Activated T-cell treated with anti-CD3 and anti-CD28 coated beads, Interleukin-2, amount 50 U/mL, for 72 hours (primary cell): ENCODE data around the gene SNX30. TPM values are rescaled to one million over a fixed set of nuclear protein-coding genes. Genes with fewer than 3 reads are reported as not detected.

ENCODE experiments used
- ATAC-seq, 2 donors: fragments of 150-1000 bp; cut with Tn5 transposase; replicated peaks in 1 of 2; 2 replicates each; pipeline ENCODE4 v1.10.0; 2021; ENCODE audit warnings: moderate library complexity in 2 of 2, mild to moderate bottlenecking in 1 of 2
- DNase-seq, 2 donors: peaks; one replicate each; pipeline ENCODE4 v3.0.0; 2021 to 2022; ENCODE audit warnings: mixed read lengths in 1 of 2
- H3K27ac Mint-ChIP-seq: one replicate; pipeline ENCODE4 v1.8.0; 2022; ENCODE audit warnings: mild to moderate bottlenecking, moderate library complexity, mixed read lengths
- H3K27me3 Mint-ChIP-seq: one replicate; pipeline ENCODE4 v1.8.0; 2022; ENCODE audit warnings: low read depth, mixed read lengths
- H3K36me3 Mint-ChIP-seq, 2 donors: one replicate each; pipeline ENCODE4 v1.8.0; 2022; ENCODE audit warnings: mixed read lengths in 2 of 2, mild to moderate bottlenecking in 1 of 2; ENCODE audit not compliant: insufficient read depth in 2 of 2
- H3K4me1 Mint-ChIP-seq: one replicate; pipeline ENCODE4 v1.8.0; 2022; ENCODE audit warnings: low read depth, mixed read lengths
- H3K4me3 Mint-ChIP-seq, 2 donors: one replicate each; pipeline ENCODE4 v1.8.0; 2022; ENCODE audit warnings: mild to moderate bottlenecking in 2 of 2, mixed read lengths in 2 of 2, moderate library complexity in 2 of 2
- H3K9me3 Mint-ChIP-seq, 2 donors: one replicate each; pipeline ENCODE4 v1.8.0; 2022; ENCODE audit warnings: mixed read lengths in 2 of 2
- total RNA-seq, 2 donors: library from RNA; stranded (reverse); gene quantifications; one replicate each; pipeline ENCODE4 v1.2.3, GENCODE V29; 2022

The SNX30 gene
- total RNA-seq, 2 donors from 2014 or later = 5.1 to 5.4 TPM

DNA sequence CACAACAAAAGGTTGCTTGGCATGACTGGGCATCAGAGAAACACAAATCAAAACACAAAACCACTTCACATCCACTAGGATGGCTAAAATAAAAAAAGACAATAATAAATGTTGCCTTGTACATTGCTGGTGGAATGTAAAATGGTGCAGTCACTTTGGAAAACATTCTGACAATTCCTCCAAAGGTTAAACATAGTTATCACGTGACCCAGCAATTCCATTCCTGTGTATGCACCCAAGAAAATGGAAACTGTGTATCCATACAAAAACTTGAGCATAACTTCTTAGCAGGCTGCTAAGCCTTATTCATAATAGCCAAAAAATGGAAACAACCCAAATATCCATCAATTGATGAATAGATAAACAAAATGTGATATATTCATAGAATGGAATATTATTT, 150.3 kb downstream of the SNX30 start:
- H3K27me3 Mint-ChIP-seq = peaks cover 47% of the 10 kb centered on the region
- ATAC-seq (no peak), DNase-seq (no peak)
- no peak overlapping the region for H3K4me3 Mint-ChIP-seq
- H3K9me3 Mint-ChIP-seq = peaks cover 1% of the 10 kb centered on the region in 2 donors
- no peaks in the 10 kb centered on the region for H3K4me1 Mint-ChIP-seq
- H3K36me3 Mint-ChIP-seq = no peaks in the 10 kb centered on the region
- H3K27ac Mint-ChIP-seq = no peak overlapping the region

DNA sequence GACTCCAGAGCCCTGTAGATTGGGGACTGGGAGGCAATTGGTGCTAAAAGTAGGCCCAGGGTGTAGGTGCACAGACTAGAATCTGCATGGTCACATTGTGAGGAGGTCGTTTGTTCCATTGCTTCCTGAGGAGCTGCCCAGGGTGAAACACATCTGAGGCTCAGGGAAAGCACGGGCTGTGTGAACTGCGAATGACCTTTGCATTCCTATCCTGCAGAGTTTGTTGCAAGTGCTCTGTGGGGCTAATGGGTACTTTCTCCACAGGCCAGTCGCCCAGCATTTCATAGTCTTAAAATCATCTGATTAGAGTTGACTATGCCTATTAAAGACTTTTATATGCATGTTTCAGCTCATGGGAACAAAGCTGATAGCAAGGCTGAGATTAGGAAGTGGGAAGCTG, 154.5 kb downstream of the SNX30 start:
- no peaks in the 10 kb centered on the region for H3K36me3 Mint-ChIP-seq
- no peak overlapping the region for H3K4me3 Mint-ChIP-seq
- DNase-seq = no peak
- peaks cover 45% of the 10 kb centered on the region for H3K27me3 Mint-ChIP-seq
- ATAC-seq = no peak
- no peak overlapping the region for H3K27ac Mint-ChIP-seq
- H3K4me1 Mint-ChIP-seq = no peaks in the 10 kb centered on the region
- H3K9me3 Mint-ChIP-seq = no peaks in the 10 kb centered on the region

GRCh38 chr9:112911736-112912135, 161.2 kb downstream of the SNX30 start:
- Mint-ChIP-seq H3K36me3 (no peaks in the 10 kb centered on the region), H3K9me3 (no peaks in the 10 kb centered on the region), H3K27ac (no peak overlapping the region), H3K4me1 (no peaks in the 10 kb centered on the region), H3K4me3 (no peak overlapping the region), H3K27me3 (peaks cover 40% of the 10 kb centered on the region)
- DNase-seq = no peak
- no peak for ATAC-seq

DNA sequence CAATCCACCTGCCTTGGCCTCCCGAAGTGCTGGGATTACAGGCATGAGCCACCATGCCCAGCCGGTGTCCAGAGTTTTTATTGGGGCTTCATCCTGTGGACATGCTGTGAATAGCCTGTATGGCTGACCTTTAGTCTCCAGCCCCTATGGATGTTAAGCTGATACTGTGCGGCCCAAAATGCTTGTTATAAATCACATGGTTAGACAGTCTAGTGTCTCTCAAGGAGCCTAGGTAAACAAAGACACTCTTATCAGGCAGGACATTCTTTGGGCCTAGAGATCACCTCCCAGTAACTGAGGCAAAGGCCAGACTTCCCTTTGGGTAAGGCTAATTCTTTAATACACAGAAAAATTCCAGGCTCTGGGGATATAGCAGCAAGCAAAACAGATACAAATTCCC, 162.1 kb downstream of the SNX30 start:
- no peak for ATAC-seq
- Mint-ChIP-seq H3K27me3 (peaks cover 39% of the 10 kb centered on the region), H3K4me1 (no peaks in the 10 kb centered on the region), H3K27ac (no peak overlapping the region), H3K9me3 (no peaks in the 10 kb centered on the region), H3K36me3 (no peaks in the 10 kb centered on the region), H3K4me3 (no peak overlapping the region)
- no peak for DNase-seq

DNA sequence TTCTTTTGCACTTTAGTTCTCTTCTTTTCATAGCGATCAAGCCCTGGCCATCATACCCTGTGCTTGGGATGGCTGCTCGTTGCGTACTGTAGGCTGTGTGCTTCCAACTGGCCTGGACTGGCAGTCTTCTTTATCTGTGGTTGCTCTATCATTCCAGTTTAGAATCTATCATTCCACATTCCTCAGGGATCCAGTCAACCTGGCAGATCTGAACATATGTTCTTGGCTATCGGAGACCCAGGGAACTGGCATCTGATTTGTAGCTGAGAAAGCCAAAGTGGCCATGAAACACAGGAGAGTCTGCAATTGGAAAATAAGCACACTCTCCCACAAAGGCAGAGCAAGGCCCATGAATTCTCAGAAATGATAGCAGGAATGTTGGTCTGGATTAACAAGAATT, 162.8 kb downstream of the SNX30 start:
- Mint-ChIP-seq H3K27me3 (peaks cover 46% of the 10 kb centered on the region), H3K36me3 (no peaks in the 10 kb centered on the region), H3K9me3 (no peaks in the 10 kb centered on the region), H3K4me1 (no peaks in the 10 kb centered on the region), H3K4me3 (no peak overlapping the region), H3K27ac (no peak overlapping the region)
- DNase-seq (no peak), ATAC-seq (no peak)

DNA sequence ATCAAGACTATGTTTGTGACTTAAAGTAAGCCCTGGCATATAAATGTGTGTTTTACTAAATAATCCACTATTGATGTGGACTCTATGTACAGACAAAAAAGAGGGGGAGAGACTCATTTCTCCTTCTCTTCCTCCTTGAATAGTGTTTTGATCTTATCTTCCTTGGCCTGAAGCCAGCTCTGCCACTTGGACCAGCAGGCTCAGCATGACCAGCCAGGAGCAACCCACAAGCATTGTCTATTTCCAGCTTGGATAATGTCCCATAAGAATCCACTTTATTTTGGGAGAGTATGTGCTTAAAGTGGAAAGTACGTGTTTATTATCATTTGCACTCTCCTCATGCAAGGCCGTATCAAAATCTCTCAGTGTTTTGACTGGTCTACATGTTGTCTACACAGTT, 164.0 kb downstream of the SNX30 start:
- ATAC-seq = no peak
- DNase-seq = no peak
- no peak overlapping the region for H3K4me3 Mint-ChIP-seq
- no peaks in the 10 kb centered on the region for H3K4me1 Mint-ChIP-seq
- no peaks in the 10 kb centered on the region for H3K9me3 Mint-ChIP-seq
- H3K27ac Mint-ChIP-seq = no peak overlapping the region
- no peaks in the 10 kb centered on the region for H3K36me3 Mint-ChIP-seq
- peaks cover 53% of the 10 kb centered on the region for H3K27me3 Mint-ChIP-seq

DNA sequence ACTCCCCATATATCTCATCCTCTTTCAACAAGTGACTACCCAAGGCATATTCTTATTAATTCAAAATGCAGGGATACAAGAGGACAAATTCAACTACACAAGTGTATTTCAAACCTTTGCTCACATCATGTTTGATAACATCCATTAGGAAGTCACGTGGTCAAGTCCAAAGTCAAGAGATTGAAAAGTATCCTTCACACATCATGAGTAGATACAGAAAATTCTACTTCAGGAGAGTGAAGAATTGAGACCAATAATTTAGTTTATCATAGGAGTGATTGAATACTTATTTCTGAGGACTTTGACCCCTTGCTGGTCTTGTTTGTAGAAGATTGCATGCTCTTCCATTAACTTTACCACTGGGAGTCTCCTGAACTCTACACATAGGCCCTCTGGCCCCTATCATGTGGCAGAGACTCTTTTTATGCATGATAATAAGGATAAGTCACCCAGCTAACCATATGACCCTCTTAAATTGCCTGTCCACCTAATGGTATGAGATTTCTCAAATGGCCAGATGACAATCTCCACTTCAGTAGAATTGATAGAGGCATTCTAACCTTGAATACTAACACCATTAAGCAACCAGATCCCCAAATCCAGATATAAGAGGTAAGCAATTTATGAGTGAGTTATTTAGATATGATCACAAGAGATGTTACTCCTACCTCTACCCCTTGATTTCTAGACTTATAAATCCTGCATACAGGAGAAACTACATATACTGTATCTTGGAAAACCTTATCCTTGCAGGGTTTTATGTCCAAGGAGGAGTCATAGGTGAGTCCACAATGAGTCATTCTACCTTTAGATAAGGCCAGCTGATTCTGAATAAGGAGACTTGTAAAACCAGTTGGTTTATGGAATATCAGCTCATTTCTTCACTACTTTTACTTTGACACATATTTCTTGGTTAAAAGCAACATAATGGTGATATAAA, 166.8 kb downstream of the SNX30 start:
- no peak for ATAC-seq
- Mint-ChIP-seq H3K4me1 (no peaks in the 10 kb centered on the region), H3K36me3 (no peaks in the 10 kb centered on the region), H3K27ac (no peak overlapping the region), H3K9me3 (no peaks in the 10 kb centered on the region), H3K4me3 (no peak overlapping the region), H3K27me3 (peaks cover 52% of the 10 kb centered on the region)
- DNase-seq = no peak

- ATAC-seq (no peak), DNase-seq (no peak)
- no peaks in the 10 kb centered on the region for H3K36me3 Mint-ChIP-seq
- H3K4me1 Mint-ChIP-seq = no peaks in the 10 kb centered on the region
- H3K9me3 Mint-ChIP-seq = no peaks in the 10 kb centered on the region
- H3K27me3 Mint-ChIP-seq = peaks cover 52% of the 10 kb centered on the region
- H3K4me3 Mint-ChIP-seq = no peak overlapping the region
- H3K27ac Mint-ChIP-seq = no peak overlapping the region
Observed at GRCh38 chr9:112917987-112918362, 167.4 kb downstream of the SNX30 start.

GRCh38 chr9:112921549-112921948, 171.0 kb downstream of the SNX30 start:
- DNase-seq (peak; percentile 6), ATAC-seq (peak; percentile 54 to 56)
- Mint-ChIP-seq H3K27ac (no peak overlapping the region), H3K4me3 (no peak overlapping the region), H3K9me3 (no peaks in the 10 kb centered on the region), H3K36me3 (no peaks in the 10 kb centered on the region), H3K27me3 (peaks cover 64% of the 10 kb centered on the region), H3K4me1 (peaks cover 5% of the 10 kb centered on the region)

Other genes with a start within 250 kb of the SNX30 start
- gene INIP, start 32.6 kb upstream of the SNX30 start, total RNA-seq = 10 to 100 TPM; 34.7 to 43.5 TPM
- gene SLC46A2, start 140.1 kb downstream of the SNX30 start, total RNA-seq = not detected